Measurements from ENCODE around the gene SAMD1. TPM values are rescaled to one million over a fixed set of nuclear protein-coding genes. Genes with fewer than 3 reads are reported as not detected.

The SAMD1 gene
- total and polyA plus RNA-seq, 9 of the 15 experiments (the other 6 are each of a cell fraction or from before 2014, with no cell fraction given) = 2.9 to 96.0 (median 43.5) TPM

- no peak for TF ChIP-seq ZBTB40 (IDR thresholded peaks at IDR 0.05)
- no peak for TF ChIP-seq ZBTB40 (CRISPR knock-in tag; IDR thresholded peaks at IDR 0.05)
- peak; percentile 28; the same call in 1 of the 2 replicates for TF ChIP-seq TAL1 (IDR thresholded peaks at IDR 0.05)
- TF ChIP-seq SLC30A9 (CRISPR knock-in tag; IDR thresholded peaks at IDR 0.05) = no peak
- TF ChIP-seq RBM25 (IDR thresholded peaks at IDR 0.05; ENCODE audit: low read depth, low read length, severe bottlenecking) = no peak
- TF ChIP-seq ETV6 (IDR thresholded peaks at IDR 0.05; ENCODE audit: borderline replicate concordance in 1 of 2, low read depth in 2 of 2, low read length in 1 of 2) = no peak
- TF ChIP-seq ETV6 (CRISPR knock-in tag; IDR thresholded peaks at IDR 0.05; ENCODE audit: borderline replicate concordance) = no peak
- TF ChIP-seq NFE2 (IDR thresholded peaks at IDR 0.05; ENCODE audit: low read depth) = no peak
- TF ChIP-seq MAFG (tag; conservative IDR thresholded peaks at IDR 0.05) = no peak
- TF ChIP-seq ATF7 (IDR thresholded peaks at IDR 0.05) = 0 out of 2 replicates have a peak, but pooled peaks have one; percentile 15
- TF ChIP-seq SETDB1 (IDR thresholded peaks at IDR 0.05; ENCODE audit: low read length) = no peak
- TF ChIP-seq E2F5 (CRISPR knock-in tag; IDR thresholded peaks at IDR 0.05) = no peak
- no peak for TF ChIP-seq PRDM10 (IDR thresholded peaks at IDR 0.05; ENCODE audit: partially characterized antibody)
Measured at GRCh38 chr19:14139944-14140343, 49.4 kb upstream of the SAMD1 start (continued).
